Stomach (tissue), 19 donors: ENCODE results near the gene HTRA3. TPM values are rescaled to one million over a fixed set of nuclear protein-coding genes. Genes with fewer than 3 reads are reported as not detected.

Experiments
- DNase-seq, 2 donors: peaks; one replicate each; pipeline versions ENCODE4 v3.0.0 to v3.0.0-alpha.2; 2013 to 2019
- H3K27ac ChIP-seq, 5 donors: fragments of 200-600 bp in 4 of 5; sonication (generic) in 4 of 5; one replicate each; pipeline ENCODE4 v1.5.1; 2013 to 2019; ENCODE audit warnings: mild to moderate bottlenecking in 1 of 5, moderate library complexity in 1 of 5
- H3K27me3 ChIP-seq, 3 donors: fragments of 200-600 bp; sonication (generic); one replicate each; pipeline ENCODE4 v1.5.1; 2017 to 2019; ENCODE audit warnings: mixed run types in 1 of 3
- H3K36me3 ChIP-seq, 4 donors: fragments of 200-600 bp; sonication (generic); 1 replicate in 3 of 4; 2 replicates in 1 of 4; pipeline ENCODE4 v1.5.1; 2016 to 2019
- H3K4me1 ChIP-seq, 4 donors: fragments of 200-600 bp; sonication (generic); one replicate each; pipeline ENCODE4 v1.5.1; 2016 to 2019
- H3K4me3 ChIP-seq, 4 donors: fragments of 200-600 bp; sonication (generic) in 3 of 4; one replicate each; pipeline ENCODE4 v1.5.1; 2016 to 2019; ENCODE audit warnings: mild to moderate bottlenecking in 1 of 4
- H3K9me3 ChIP-seq, 4 donors: fragments of 200-600 bp; sonication (generic); one replicate each; pipeline ENCODE4 v1.5.1; 2016 to 2019
- EP300 ChIP-seq: sonication (generic); formaldehyde crosslinking; IDR thresholded peaks from one replicate; pipeline ENCODE4 v1.6.1; 2017; ENCODE audit warnings: antibody characterized with exemption
- POLR2A ChIP-seq, 4 donors: fragments of 450-650 bp; IDR thresholded peaks; one replicate each; pipeline ENCODE4 v1.6.1; 2016; ENCODE audit warnings: antibody characterized with exemption in 4 of 4, control low read depth in 2 of 4, mild to moderate bottlenecking in 1 of 4, moderate library complexity in 1 of 4
- POLR2AphosphoS5 ChIP-seq, 3 donors: sonication (generic); formaldehyde crosslinking; IDR thresholded peaks; one replicate each; pipeline ENCODE4 v1.6.1; 2016; ENCODE audit warnings: antibody characterized with exemption in 3 of 3
- WGBS, 5 donors: extraction: QIAGEN DNeasy Blood & Tissue Kit in 3 of 5; methylation state at CpG; one replicate each; pipeline versions ENCODE4 v1.1.5 to v1.1.7; 2013 to 2018; 5-methylcytosine and 5-hydroxymethylcytosine counted together
- intact Hi-C: fragments of 100-400 bp; cut with DNase I; formaldehyde crosslinking; loops from one replicate; pipeline ENCODE4 v1.15.1; 2023; ENCODE audit warnings: low total_unique reads
- long read RNA-seq, 10 donors: transcript quantifications; one replicate each; lab custom pipeline, GENCODE V29; 2026
- polyA plus RNA-seq, 3 donors: library from polyadenylated mRNA; stranded (reverse); fragments of 200-250 nt; gene quantifications; one replicate each; pipeline ENCODE4 v1.2.3, GENCODE V29; 2013
- total RNA-seq, 5 donors: library from RNA; depleted of rRNA; stranded (reverse); fragments of >200 nt; gene quantifications; one replicate each; pipeline versions ENCODE4 v1.1.0 to v1.2.3, GENCODE V29; 2014 to 2016
- TF ChIP-seq, protein P1 (sequence below), 7 experiments: fragments of 450-650 bp in 4 of 7; fragments of 200-600 bp in 3 of 7; sonication (generic) in 3 of 7; IDR thresholded peaks; one replicate each; pipeline ENCODE4 v1.5.1; 2016 to 2019; ENCODE audit warnings: antibody characterized with exemption in 7 of 7, control low read depth in 2 of 7, mild to moderate bottlenecking in 1 of 7
- donor health status: healthy with polysubstance abuse.
- donor health status: Bipolar disorder and iron deficiency.
- donor health status: healthy.

Gene HTRA3
- total RNA-seq (10 to 100 TPM; 15.6 to 26.8 (median 24.6) TPM), polyA plus RNA-seq (1 to 10 TPM; 6.6 to 9.9 (median 7.9) TPM)
- long read RNA-seq, donor 1, partial matches to known transcripts = 0 of 1 reads
- long read RNA-seq, donor 1, other reads (novel, unspliced or antisense) = 0 of 1 reads
- long read RNA-seq, donor 2, transcript HTRA3-201 (9 exons, 2,541 nt) = major isoform, 12 of 30 reads
- long read RNA-seq, donor 2, partial matches to known transcripts = 16 of 30 reads
- long read RNA-seq, donor 2, other reads (novel, unspliced or antisense) = 0 of 30 reads
- long read RNA-seq, donor 3, partial matches to known transcripts = 0 of 3 reads
- long read RNA-seq, donor 3, other reads (novel, unspliced or antisense) = 0 of 3 reads
- long read RNA-seq, donor 4, partial matches to known transcripts = 0 of 1 reads
- long read RNA-seq, donor 4, other reads (novel, unspliced or antisense) = 0 of 1 reads
- long read RNA-seq, donor 5, partial matches to known transcripts = 30 of 35 reads
- long read RNA-seq, donor 5, other reads (novel, unspliced or antisense) = 0 of 35 reads
- long read RNA-seq, donor 6 = 0 reads
- long read RNA-seq, donor 7, transcript HTRA3-201 (9 exons, 2,541 nt) = major isoform, 9 of 11 reads
- long read RNA-seq, donor 7, partial matches to known transcripts = 0 of 11 reads
- long read RNA-seq, donor 7, other reads (novel, unspliced or antisense) = 0 of 11 reads
- long read RNA-seq, donor 8, partial matches to known transcripts = 9 of 10 reads
- long read RNA-seq, donor 8, other reads (novel, unspliced or antisense) = 0 of 10 reads
- long read RNA-seq, donor 9, partial matches to known transcripts = 29 of 33 reads
- long read RNA-seq, donor 9, other reads (novel, unspliced or antisense) = 0 of 33 reads
- long read RNA-seq, donor 10, partial matches to known transcripts = 0 of 1 reads
- long read RNA-seq, donor 10, other reads (novel, unspliced or antisense) = 0 of 1 reads

GRCh38 chr4:8269535-8270417 is at the start of gene HTRA3:
Gene HTRA3, plus strand, starts transcription at chr4:8269754. Its CDS starts 215 bp downstream, at chr4:8269969.
- 2 to 11% (median 2%) methylated on average over 5 to 111 of the region's 111 CpGs for WGBS, 5 donors
- peaks cover 0 to 22% (median 10%) of the 10 kb centered on the region in 3 donors for H3K27me3 ChIP-seq
- H3K9me3 ChIP-seq = no peaks in the 10 kb centered on the region
- H3K4me1 ChIP-seq = peaks cover 29 to 76% (median 56%) of the 10 kb centered on the region in 4 donors
- no peaks in the 10 kb centered on the region for H3K36me3 ChIP-seq
- H3K4me3 ChIP-seq = peak within 1 kb of the TSS; percentile 48 to 55 (median 52)
- DNase-seq = peak; percentile 28 to 86
- TF ChIP-seq POLR2AphosphoS5 (IDR thresholded peaks at IDR 0.05) (peak; percentile 14 to 58 (median 36)), EP300 (no peak)
- TF ChIP-seq, protein P1, sequence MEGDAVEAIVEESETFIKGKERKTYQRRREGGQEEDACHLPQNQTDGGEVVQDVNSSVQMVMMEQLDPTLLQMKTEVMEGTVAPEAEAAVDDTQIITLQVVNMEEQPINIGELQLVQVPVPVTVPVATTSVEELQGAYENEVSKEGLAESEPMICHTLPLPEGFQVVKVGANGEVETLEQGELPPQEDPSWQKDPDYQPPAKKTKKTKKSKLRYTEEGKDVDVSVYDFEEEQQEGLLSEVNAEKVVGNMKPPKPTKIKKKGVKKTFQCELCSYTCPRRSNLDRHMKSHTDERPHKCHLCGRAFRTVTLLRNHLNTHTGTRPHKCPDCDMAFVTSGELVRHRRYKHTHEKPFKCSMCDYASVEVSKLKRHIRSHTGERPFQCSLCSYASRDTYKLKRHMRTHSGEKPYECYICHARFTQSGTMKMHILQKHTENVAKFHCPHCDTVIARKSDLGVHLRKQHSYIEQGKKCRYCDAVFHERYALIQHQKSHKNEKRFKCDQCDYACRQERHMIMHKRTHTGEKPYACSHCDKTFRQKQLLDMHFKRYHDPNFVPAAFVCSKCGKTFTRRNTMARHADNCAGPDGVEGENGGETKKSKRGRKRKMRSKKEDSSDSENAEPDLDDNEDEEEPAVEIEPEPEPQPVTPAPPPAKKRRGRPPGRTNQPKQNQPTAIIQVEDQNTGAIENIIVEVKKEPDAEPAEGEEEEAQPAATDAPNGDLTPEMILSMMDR (IDR thresholded peaks at IDR 0.05) = no peak
- H3K27ac ChIP-seq = peak within 1 kb of the TSS in 4 of 5 donors; percentile 47 to 85 (median 70)
- intact Hi-C loops = no loop called here

DNA sequence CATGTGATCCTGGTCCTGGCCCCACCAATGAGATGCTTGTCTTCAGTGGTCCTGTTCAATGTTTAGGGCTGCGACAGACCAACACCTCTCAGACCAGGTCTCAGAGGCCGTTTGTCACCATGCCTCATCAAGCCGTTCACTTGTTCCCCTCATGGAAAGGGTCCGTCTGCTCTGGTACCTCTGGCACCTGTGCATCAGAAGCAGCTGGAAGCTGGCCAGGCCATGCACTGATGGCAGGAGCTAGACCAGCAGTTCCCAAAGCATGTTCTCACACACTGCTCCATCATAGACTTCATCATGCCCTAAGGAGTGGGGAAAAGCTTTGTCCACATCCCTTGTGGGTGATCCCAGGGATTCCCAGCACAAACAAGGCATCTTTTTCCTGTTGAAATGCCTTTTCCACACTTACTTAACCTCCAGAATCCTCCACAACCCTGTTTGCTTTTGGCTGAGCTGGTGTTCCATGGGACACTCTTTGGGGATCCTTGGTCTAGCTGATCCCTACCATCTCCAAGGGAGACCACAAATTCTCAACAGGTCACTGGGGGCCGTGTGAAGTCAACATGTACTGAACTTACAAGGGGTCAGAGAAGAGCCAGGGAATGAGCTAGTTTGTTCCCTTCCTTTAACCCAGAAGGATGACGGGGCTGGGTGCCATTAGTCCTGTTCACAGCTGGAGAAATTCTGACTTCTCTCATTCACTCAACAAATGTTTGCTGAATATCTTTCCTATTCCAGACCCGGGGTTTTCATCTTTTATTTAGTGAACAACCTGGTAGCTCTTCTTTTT is 48.7 kb upstream of the HTRA3 start:
- Histone ChIP-seq H3K4me3 (no peak overlapping the region), H3K9me3 (no peaks in the 10 kb centered on the region), H3K36me3 (peaks cover 24 to 88% (median 84%) of the 10 kb centered on the region in 4 donors), H3K27ac (peak overlapping the region in 4 of 5 donors; percentile 25 to 56 (median 41)), H3K4me1 (peaks cover 0 to 24% (median 8%) of the 10 kb centered on the region in 4 donors), H3K27me3 (no peaks in the 10 kb centered on the region)
- DNase-seq = no peak
- intact Hi-C loops = no loop called here
- TF ChIP-seq EP300 = no peak
- TF ChIP-seq POLR2A (IDR thresholded peaks at IDR 0.05) = no peak
- no peak for TF ChIP-seq POLR2AphosphoS5 (IDR thresholded peaks at IDR 0.05)
- TF ChIP-seq, protein P1 (IDR thresholded peaks at IDR 0.05) = no peak
- WGBS, 5 donors = 90 to 95% (median 91%) methylated on average over 7 of the region's 7 CpGs

DNA sequence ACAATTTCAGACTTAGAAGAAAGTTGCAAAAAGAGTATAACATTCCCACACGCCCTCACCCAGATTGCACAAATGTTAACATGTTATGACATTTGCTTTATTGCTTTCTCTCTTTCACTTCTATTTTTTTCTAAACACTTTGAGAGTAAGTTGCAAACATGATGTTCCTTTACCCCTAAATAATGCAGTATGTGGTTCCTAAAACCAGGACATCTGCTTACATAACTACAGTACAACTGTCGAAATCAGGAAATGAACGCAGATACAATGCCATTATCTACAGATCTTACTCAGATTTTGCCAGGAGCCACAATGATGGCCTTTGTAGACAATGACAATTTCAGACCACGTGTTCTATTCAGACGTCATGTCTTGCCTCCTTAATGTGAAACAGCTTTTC is 48.1 kb upstream of the HTRA3 start:
- WGBS, 5 donors = 62 to 74% (median 72%) methylated on average over 5 of the region's 5 CpGs
- Histone ChIP-seq H3K4me1 (peaks cover 0 to 30% (median 11%) of the 10 kb centered on the region in 4 donors), H3K4me3 (no peak overlapping the region), H3K27me3 (no peaks in the 10 kb centered on the region), H3K27ac (peak overlapping the region in 4 of 5 donors; percentile 25 to 57 (median 40)), H3K36me3 (peaks cover 24 to 86% (median 79%) of the 10 kb centered on the region in 4 donors), H3K9me3 (no peaks in the 10 kb centered on the region)
- no peak for TF ChIP-seq EP300
- peak in 1 of 3 donors; percentile 10 for TF ChIP-seq POLR2AphosphoS5 (IDR thresholded peaks at IDR 0.05)
- intact Hi-C loops = no loop called here
- DNase-seq = no peak

GRCh38 chr4:8221985-8222384 is 47.6 kb upstream of the HTRA3 start:
- peaks cover 24 to 86% (median 76%) of the 10 kb centered on the region in 4 donors for H3K36me3 ChIP-seq
- no peak overlapping the region for H3K4me3 ChIP-seq
- TF ChIP-seq, protein P1 (IDR thresholded peaks at IDR 0.05) = no peak
- TF ChIP-seq POLR2A (IDR thresholded peaks at IDR 0.05) (no peak), EP300 (no peak), POLR2AphosphoS5 (IDR thresholded peaks at IDR 0.05) (no peak)
- no peaks in the 10 kb centered on the region for H3K27me3 ChIP-seq
- H3K9me3 ChIP-seq = no peaks in the 10 kb centered on the region
- intact Hi-C loops = no loop called here
- no peak for DNase-seq
- H3K4me1 ChIP-seq = peaks cover 5 to 35% (median 11%) of the 10 kb centered on the region in 4 donors
- peak overlapping the region in 4 of 5 donors; percentile 26 to 57 (median 48) for H3K27ac ChIP-seq
